Erythroblast (primary cell): ENCODE measurements around the gene FCER1G.
"Not testable (repeated sequence)": the region's sequence is repeated elsewhere in the genome, so short reads cannot be mapped to it uniquely, and the experiment has no call there.

Experiments
- DNase-seq, 2 experiments: peaks; one replicate each; lab custom pipeline; 2025; lab: John Stamatoyannopoulos, UW
- GATA1 ChIP-seq: IDR thresholded peaks from 2 replicates; pipeline ENCODE4 v1.6.1; 2011; ENCODE audit warnings: low read depth, mild to moderate bottlenecking, control low read depth, low read length, moderate library complexity
- POLR2A ChIP-seq: IDR thresholded peaks from 2 replicates; pipeline ENCODE4 v1.6.1; 2011; ENCODE audit warnings: mild to moderate bottlenecking, low read length

FCER1G gene

GRCh38 chr1:161241682-161242081 lies 26.6 kb downstream of the FCER1G start:
- TF ChIP-seq GATA1 (no peak), POLR2A (no peak)

GRCh38 chr1:161242313-161242712 lies 27.2 kb downstream of the FCER1G start:
- TF ChIP-seq GATA1 (no peak), POLR2A (no peak)
- no peak for DNase-seq

More at GRCh38 chr1:161241682-161242081, 26.6 kb downstream of the FCER1G start:
- no peak for DNase-seq

DNA sequence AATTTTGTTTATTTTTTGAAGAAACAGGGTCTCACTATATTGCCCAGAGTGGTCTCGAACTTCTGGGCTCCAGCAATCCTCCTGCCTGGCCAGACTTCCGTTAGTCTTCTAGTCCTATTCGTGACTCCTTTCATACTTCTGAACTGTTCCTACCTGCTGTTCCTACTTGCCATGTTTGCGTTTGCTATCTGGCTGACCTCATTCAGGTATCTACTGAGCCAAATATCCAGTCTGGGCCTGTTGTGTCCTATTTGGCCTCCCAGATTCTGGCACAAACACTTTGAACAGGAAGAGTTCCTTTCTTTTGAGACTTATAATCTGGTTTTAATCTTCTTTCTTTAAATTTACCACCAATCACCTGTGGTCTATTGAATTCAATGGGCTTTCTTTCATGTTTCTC lies 29.8 kb downstream of the FCER1G start:
- DNase-seq: no peak
- no peak for TF ChIP-seq POLR2A
- no peak for TF ChIP-seq GATA1

- DNase-seq: not testable (repeated sequence)
Observed at GRCh38 chr1:161250100-161250499, 35.0 kb downstream of the FCER1G start.

DNA sequence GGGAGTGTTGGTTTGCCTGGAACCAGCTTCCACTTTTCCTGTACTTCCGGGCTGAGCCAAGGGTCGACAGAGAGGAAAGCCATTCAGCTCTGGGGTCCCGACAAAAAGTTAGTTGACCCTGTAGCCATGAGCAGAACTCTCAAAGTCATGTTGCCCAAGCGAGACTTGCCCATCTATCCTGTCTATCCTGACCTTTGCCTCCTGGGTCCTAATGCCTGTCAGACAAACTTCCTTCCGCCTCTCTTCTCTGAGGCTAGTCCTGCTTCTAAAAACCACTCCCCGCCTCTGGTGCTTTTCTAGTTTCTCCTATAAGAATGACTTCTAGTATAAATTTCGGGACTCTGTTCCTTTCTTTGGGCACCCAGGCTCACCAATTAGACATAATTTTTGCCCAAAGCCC lies 35.7 kb downstream of the FCER1G start:
- no peak for DNase-seq
- TF ChIP-seq POLR2A (no peak), GATA1 (no peak)

DNA sequence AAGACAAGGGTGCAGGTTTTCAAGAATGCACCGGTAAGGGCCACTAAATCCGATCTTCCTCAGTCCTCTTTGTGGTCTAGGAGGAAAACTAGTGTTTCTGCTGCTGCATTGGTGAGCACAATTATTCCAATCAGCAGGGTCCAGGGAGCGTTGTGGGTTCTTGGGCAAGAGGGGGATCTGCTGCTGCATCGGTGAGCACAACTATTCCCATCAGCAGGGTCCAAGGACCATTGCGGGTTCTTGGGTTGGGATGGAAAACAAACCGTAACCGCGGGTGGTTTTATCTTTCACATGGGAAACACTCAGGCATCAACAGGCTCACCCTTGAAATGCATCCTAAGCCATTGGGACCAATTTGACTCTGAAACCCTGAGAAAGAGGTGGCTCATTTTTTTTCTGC lies 36.5 kb downstream of the FCER1G start:
- DNase-seq: no peak
- TF ChIP-seq GATA1: no peak
- TF ChIP-seq POLR2A: no peak

GRCh38 chr1:161255302-161255701 lies 40.2 kb downstream of the FCER1G start:
- DNase-seq: not testable (repeated sequence)

GRCh38 chr1:161255955-161256520 lies 40.9 kb downstream of the FCER1G start:
- DNase-seq: not testable (repeated sequence)

DNA sequence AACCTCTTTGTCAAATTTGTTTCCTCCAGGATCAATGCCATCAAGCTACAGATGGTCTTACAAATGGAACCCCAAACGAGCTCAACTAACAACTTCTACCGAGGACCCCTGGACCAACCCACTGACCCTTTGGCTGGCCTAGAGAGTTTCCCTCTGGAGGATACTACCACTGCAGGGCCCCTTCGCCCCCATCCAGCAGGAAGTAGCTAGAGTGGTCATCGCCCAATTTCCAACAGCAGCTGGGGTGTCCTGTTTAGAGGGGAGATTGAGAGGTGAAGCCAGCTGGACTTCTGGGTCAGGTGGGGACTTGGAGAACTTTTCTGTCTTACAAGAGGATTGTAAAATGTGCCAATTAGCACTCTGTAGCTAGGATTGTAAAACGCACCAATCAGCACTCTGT lies 42.0 kb downstream of the FCER1G start:
- peak; percentile 13 to 30 for DNase-seq

DNA sequence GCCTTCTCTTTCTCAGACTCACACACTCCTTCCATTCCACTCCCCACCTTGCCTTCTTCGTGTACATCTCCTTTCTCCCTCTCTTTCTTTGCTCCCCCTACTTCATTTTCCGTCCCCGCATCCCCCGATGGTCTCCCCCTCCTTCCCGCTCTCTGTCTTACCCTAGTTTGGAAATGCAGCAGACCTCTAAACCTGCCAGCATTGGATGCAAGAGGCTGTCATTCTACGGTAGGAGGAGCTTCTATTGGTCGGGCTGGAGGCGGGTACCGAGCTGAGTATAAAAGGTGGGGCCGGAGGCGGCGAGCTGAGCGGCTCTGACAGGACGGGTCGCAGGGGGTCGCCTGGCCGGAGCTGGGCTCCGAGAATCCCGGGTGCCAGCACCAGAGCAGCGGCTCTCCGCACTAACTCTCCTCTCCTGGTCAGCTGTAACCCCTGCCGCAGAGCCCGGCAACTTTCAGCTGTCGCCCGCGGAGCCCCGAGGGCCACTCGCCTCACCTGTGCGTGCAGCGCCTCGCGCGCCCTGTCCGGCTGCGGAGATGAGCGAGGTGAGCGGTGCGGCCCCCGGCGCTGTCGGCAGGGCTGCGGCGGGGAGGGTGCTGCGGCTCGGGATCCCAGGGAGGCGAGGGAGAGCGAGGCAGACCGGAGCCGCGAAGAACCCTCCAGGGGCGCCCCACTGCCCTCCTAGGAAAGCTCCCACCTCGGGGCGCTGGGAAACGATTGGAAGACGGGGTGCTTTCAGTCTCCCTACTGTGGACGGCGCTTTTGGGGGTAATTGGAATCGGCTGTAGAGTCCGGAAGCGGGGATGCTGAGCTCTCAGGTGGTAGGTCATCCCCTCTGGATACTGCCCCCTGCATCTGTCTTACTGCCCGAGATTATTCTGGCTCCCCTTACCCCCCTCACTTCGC lies 43.6 kb downstream of the FCER1G start, which contains the start of gene PCP4L1:
Gene PCP4L1, plus strand, starts transcription at position 307 of the 906 bp plus-strand sequence. Its CDS starts 230 bp downstream, at position 537.
- DNase-seq: peak in 1 of 2 experiments; percentile 17
- no peak for TF ChIP-seq GATA1
- no peak for TF ChIP-seq POLR2A

DNA sequence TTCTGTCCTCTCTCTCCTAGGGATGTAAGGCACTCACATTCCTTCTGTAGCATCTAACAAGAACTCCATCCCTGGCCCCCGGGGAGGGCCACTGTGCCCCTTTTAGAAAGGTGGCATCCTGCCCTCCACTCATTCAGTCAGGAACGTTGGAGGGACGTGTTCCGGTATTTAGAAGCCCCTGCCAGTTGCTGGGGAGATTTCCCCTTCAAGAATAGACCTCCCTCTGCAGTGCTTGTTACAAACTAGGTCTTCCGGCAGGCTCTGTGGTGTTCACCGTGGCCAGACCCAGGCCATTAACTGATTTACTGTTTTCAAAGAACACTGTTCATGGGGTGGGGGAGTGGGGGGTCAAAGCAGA lies 44.2 kb downstream of the FCER1G start:
- no peak for DNase-seq

DNA sequence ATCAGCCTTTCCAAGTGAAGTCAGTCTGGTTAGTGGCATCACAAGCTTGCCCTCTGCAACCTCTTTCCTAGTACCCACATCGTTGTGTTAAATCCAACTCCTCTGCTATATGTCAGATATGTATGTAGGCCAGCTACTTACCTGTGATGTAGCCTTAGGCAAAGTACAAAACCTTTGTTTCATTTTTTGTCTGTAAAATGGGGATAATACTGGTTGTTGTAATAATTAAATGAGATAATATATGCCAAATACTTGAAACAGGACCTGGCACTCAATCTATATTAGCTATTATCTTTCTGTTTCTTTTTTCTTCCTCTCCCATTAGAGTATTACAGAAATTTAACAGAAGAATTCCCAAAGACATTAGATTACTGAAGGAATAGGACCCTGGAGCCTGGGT lies 44.7 kb downstream of the FCER1G start:
- no peak for DNase-seq
- TF ChIP-seq POLR2A (no peak), GATA1 (no peak)

More for the DNA sequence above, 44.2 kb downstream of the FCER1G start:
- TF ChIP-seq POLR2A: no peak
- no peak for TF ChIP-seq GATA1

- no peak for TF ChIP-seq GATA1
- TF ChIP-seq POLR2A: no peak
- DNase-seq: no peak
Observed at GRCh38 chr1:161260376-161261260, 45.5 kb downstream of the FCER1G start.

- DNase-seq: no peak
- TF ChIP-seq GATA1 (no peak), POLR2A (no peak)
Observed at GRCh38 chr1:161261261-161262235, 46.5 kb downstream of the FCER1G start.
